Endothelial cell of umbilical vein (primary cell): ENCODE measurements around the gene HID1.

Source experiments
- EZH2 ChIP-seq: IDR thresholded peaks from 2 replicates; pipeline ENCODE4 v1.6.1; 2012; ENCODE audit warnings: borderline replicate concordance, low read depth, mild to moderate bottlenecking, moderate library complexity, low read length, inconsistent platforms; ENCODE audit not compliant: severe bottlenecking
- MYC ChIP-seq: IDR thresholded peaks from one replicate; pipeline ENCODE4 v1.6.1; 2011; ENCODE audit warnings: mild to moderate bottlenecking, low read depth, low read length
- POLR2A ChIP-seq: IDR thresholded peaks from 2 replicates; pipeline ENCODE4 v1.6.1; 2012; ENCODE audit warnings: low read depth, mild to moderate bottlenecking, control low read depth, low read length
- TF ChIP-seq, protein P1 (sequence below), 2 donors: IDR thresholded peaks; 1 replicate in 1 of 2; 2 replicates in 1 of 2; pipeline ENCODE4 v1.5.1; 2011; ENCODE audit warnings: low read length in 2 of 2, mild to moderate bottlenecking in 2 of 2, moderate library complexity in 2 of 2, control low read depth in 1 of 2, inconsistent platforms in 1 of 2, low read depth in 1 of 2; ENCODE audit not compliant: insufficient read depth in 1 of 2; ENCODE audit errors: extremely low read depth in 1 of 2

DNA sequence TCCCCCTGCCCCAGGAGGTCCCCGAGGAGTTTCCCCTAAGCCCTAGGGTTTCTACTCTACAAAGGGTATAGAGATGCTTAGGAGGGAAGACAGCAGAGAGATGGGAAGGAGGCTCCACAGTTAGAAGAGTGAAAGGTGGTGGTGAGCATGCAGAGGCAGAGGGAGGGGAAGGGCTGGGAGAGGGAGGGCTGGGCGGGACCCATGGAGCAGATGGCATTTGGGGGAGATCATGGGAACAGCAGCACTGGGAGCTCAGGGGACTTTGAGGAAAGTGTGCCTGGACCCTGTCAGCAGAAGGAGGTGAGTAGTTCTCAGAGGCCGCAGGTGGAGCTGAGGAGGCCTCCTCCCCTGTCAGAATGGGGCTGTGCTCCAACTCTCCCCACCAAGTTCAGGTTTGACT lies 37.5 kb downstream of the HID1 start:
- TF ChIP-seq MYC (no peak), POLR2A (no peak), EZH2 (no peak)
- TF ChIP-seq, protein P1, sequence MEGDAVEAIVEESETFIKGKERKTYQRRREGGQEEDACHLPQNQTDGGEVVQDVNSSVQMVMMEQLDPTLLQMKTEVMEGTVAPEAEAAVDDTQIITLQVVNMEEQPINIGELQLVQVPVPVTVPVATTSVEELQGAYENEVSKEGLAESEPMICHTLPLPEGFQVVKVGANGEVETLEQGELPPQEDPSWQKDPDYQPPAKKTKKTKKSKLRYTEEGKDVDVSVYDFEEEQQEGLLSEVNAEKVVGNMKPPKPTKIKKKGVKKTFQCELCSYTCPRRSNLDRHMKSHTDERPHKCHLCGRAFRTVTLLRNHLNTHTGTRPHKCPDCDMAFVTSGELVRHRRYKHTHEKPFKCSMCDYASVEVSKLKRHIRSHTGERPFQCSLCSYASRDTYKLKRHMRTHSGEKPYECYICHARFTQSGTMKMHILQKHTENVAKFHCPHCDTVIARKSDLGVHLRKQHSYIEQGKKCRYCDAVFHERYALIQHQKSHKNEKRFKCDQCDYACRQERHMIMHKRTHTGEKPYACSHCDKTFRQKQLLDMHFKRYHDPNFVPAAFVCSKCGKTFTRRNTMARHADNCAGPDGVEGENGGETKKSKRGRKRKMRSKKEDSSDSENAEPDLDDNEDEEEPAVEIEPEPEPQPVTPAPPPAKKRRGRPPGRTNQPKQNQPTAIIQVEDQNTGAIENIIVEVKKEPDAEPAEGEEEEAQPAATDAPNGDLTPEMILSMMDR (IDR thresholded peaks at IDR 0.05; ENCODE audit: extremely low read depth in 1 of 2, insufficient read depth in 1 of 2, low read depth in 1 of 2, low read length in 2 of 2): no peak
